Measurements from ENCODE around the gene IBA57. TPM values are rescaled to one million over a fixed set of nuclear protein-coding genes. Genes with fewer than 3 reads are reported as not detected.

Gene IBA57
- total RNA-seq, 1 donor from 2014 or later: 12.7 TPM

Other genes with a start within 250 kb of the IBA57 start
- 0.73 TPM for gene WNT9A, start 217.9 kb upstream of the IBA57 start, total RNA-seq
- gene WNT3A, start 158.8 kb upstream of the IBA57 start, total RNA-seq: not detected
- gene ARF1, start 83.1 kb upstream of the IBA57 start, total RNA-seq: 281 TPM
- gene C1orf35, start 62.5 kb upstream of the IBA57 start, total RNA-seq: 6.0 TPM
- 57.0 TPM for gene MRPL55, start 56.5 kb upstream of the IBA57 start, total RNA-seq
- gene GUK1, start 25.5 kb upstream of the IBA57 start, total RNA-seq: 162 TPM
- 1.6 TPM for gene GJC2, start 15.9 kb upstream of the IBA57 start, total RNA-seq
- 275 TPM for gene OBSCN, start 42.2 kb downstream of the IBA57 start, total RNA-seq
- gene TRIM11, start 241.0 kb downstream of the IBA57 start, total RNA-seq: 7.7 TPM